CD14-positive monocyte (primary cell): ENCODE results near the gene MAB21L1. TPM values are rescaled to one million over a fixed set of nuclear protein-coding genes. Genes with fewer than 3 reads are reported as not detected.

Experiments used
- DNase-seq, 3 donors: peaks; one replicate each; pipeline ENCODE4 v3.0.0-alpha.2; 2011 to 2022
- H2AFZ ChIP-seq: 2 replicates; pipeline ENCODE4 v1.6.0; 2012; ENCODE audit warnings: mild to moderate bottlenecking, low read depth, low read length, inconsistent platforms; ENCODE audit not compliant: insufficient read depth, poor library complexity, severe bottlenecking
- H3K27ac ChIP-seq, 2 donors: 1 replicate in 1 of 2; 2 replicates in 1 of 2; pipeline ENCODE4 v1.5.1; 2012 to 2013; ENCODE audit warnings: low read length in 2 of 2, control low read depth in 1 of 2, inconsistent platforms in 1 of 2, low read depth in 1 of 2, mild to moderate bottlenecking in 1 of 2
- H3K27me3 ChIP-seq, 2 donors: one replicate each; pipeline versions ENCODE4 v1.6.0 to v1.6.1; 2011 to 2013; ENCODE audit warnings: low read length in 2 of 2; ENCODE audit not compliant: control insufficient read depth in 2 of 2, insufficient read depth in 2 of 2
- H3K36me3 ChIP-seq, 2 donors: replicated peaks in 1 of 2; 1 replicate in 1 of 2; 2 replicates in 1 of 2; pipeline versions ENCODE4 v1.5.1 to v1.6.1; 2012 to 2013; ENCODE audit warnings: low read length in 2 of 2, control low read depth in 1 of 2, inconsistent platforms in 1 of 2, mild to moderate bottlenecking in 1 of 2; ENCODE audit not compliant: insufficient read depth in 2 of 2, control insufficient read depth in 1 of 2
- H3K4me1 ChIP-seq, 2 donors: 1 replicate in 1 of 2; 2 replicates in 1 of 2; pipeline versions ENCODE4 v1.5.1 to v1.6.1; 2012 to 2013; ENCODE audit warnings: low read length in 2 of 2, control low read depth in 1 of 2, inconsistent platforms in 1 of 2, mild to moderate bottlenecking in 1 of 2, moderate library complexity in 1 of 2; ENCODE audit not compliant: insufficient read depth in 2 of 2, control insufficient read depth in 1 of 2
- H3K4me2 ChIP-seq: replicated peaks from 2 replicates; pipeline ENCODE3; 2012; ENCODE audit warnings: low read length, moderate library complexity, mild to moderate bottlenecking; ENCODE audit not compliant: poor library complexity, severe bottlenecking; ENCODE audit errors: extremely low read depth
- H3K4me3 ChIP-seq, 3 experiments: fragments of 200-600 bp in 1 of 3; sonication (generic) in 1 of 3; replicated peaks in 1 of 3; 1 replicate in 2 of 3; 2 replicates in 1 of 3; pipeline ENCODE4 v1.5.1; 2011 to 2013; ENCODE audit warnings: low read length in 3 of 3, mild to moderate bottlenecking in 3 of 3, control low read depth in 2 of 3, low read depth in 2 of 3, inconsistent platforms in 1 of 3, moderate library complexity in 1 of 3
- H3K79me2 ChIP-seq: 2 replicates; pipeline ENCODE4 v1.6.0; 2012; ENCODE audit warnings: mild to moderate bottlenecking, control low read depth, inconsistent platforms, low read length, moderate library complexity; ENCODE audit not compliant: insufficient read depth
- H3K9ac ChIP-seq: 2 replicates; pipeline ENCODE4 v1.6.0; 2017; ENCODE audit warnings: low read length, mild to moderate bottlenecking; ENCODE audit not compliant: insufficient read depth, poor library complexity, severe bottlenecking
- H3K9me3 ChIP-seq, 2 donors: replicated peaks in 1 of 2; 1 replicate in 1 of 2; 2 replicates in 1 of 2; pipeline versions ENCODE4 v1.5.1 to v1.6.1; 2012 to 2013; ENCODE audit warnings: low read length in 2 of 2, control low read depth in 1 of 2; ENCODE audit not compliant: control insufficient read depth in 1 of 2, insufficient read depth in 1 of 2
- H4K20me1 ChIP-seq: 2 replicates; pipeline ENCODE4 v1.6.0; 2012; ENCODE audit warnings: mild to moderate bottlenecking, low read length, control low read depth, moderate library complexity; ENCODE audit not compliant: insufficient read depth
- H3K27ac Mint-ChIP-seq, 7 donors: one replicate each; pipeline ENCODE4 v1.8.0; 2020; ENCODE audit warnings: mild to moderate bottlenecking in 7 of 7, mixed read lengths in 7 of 7, moderate library complexity in 6 of 7, inconsistent platforms in 2 of 7
- H3K27me3 Mint-ChIP-seq, 3 donors: one replicate each; pipeline ENCODE4 v1.8.0; 2021 to 2022; ENCODE audit warnings: low read depth in 3 of 3, mild to moderate bottlenecking in 3 of 3, mixed read lengths in 3 of 3, moderate library complexity in 3 of 3, inconsistent platforms in 1 of 3
- H3K36me3 Mint-ChIP-seq, 2 donors: one replicate each; pipeline ENCODE4 v1.8.0; 2020; ENCODE audit warnings: mixed read lengths in 2 of 2, inconsistent platforms in 1 of 2, mild to moderate bottlenecking in 1 of 2
- H3K4me1 Mint-ChIP-seq: one replicate; pipeline ENCODE4 v1.8.0; 2020; ENCODE audit warnings: mild to moderate bottlenecking, mixed read lengths
- H3K4me3 Mint-ChIP-seq, 2 donors: one replicate each; pipeline ENCODE4 v1.8.0; 2020; ENCODE audit warnings: mild to moderate bottlenecking in 2 of 2, mixed read lengths in 2 of 2, moderate library complexity in 1 of 2
- H3K9me3 Mint-ChIP-seq, 7 donors: one replicate each; pipeline ENCODE4 v1.8.0; 2020 to 2022; ENCODE audit warnings: mixed read lengths in 7 of 7, mild to moderate bottlenecking in 6 of 7, moderate library complexity in 6 of 7, inconsistent platforms in 2 of 7
- CTCF ChIP-seq: fragments of 200-600 bp; IDR thresholded peaks from one replicate; pipeline ENCODE4 v1.8.0; 2022; ENCODE audit warnings: antibody characterized with exemption, mild to moderate bottlenecking
- WGBS: methylation state at CpG from one replicate; pipeline ENCODE4 v1.1.5; 2013; ENCODE audit warnings: missing lambda C conversion rate; ENCODE audit not compliant: insufficient coverage; 5-methylcytosine and 5-hydroxymethylcytosine counted together
- intact Hi-C, 2 donors: fragments of 100-400 bp; cut with micrococcal nuclease; formaldehyde crosslinking; loops; one replicate each; pipeline versions ENCODE4 v1.15.0 to v1.15.1; 2023
- polyA plus RNA-seq, 3 donors: library from polyadenylated mRNA; depleted of rRNA in 1 of 3; unstranded in 2 of 3; stranded (reverse) in 1 of 3; fragments of 300-500 nt in 2 of 3; fragments of >200 nt in 1 of 3; fragmentation: Illumina TruSeq in 2 of 3; gene quantifications; 1 replicate in 2 of 3; 2 replicates in 1 of 3; pipeline ENCODE4 v1.2.3, GENCODE V29; 2012 to 2021

Gene MAB21L1
- polyA plus RNA-seq, 3 donors: not detected

DNA sequence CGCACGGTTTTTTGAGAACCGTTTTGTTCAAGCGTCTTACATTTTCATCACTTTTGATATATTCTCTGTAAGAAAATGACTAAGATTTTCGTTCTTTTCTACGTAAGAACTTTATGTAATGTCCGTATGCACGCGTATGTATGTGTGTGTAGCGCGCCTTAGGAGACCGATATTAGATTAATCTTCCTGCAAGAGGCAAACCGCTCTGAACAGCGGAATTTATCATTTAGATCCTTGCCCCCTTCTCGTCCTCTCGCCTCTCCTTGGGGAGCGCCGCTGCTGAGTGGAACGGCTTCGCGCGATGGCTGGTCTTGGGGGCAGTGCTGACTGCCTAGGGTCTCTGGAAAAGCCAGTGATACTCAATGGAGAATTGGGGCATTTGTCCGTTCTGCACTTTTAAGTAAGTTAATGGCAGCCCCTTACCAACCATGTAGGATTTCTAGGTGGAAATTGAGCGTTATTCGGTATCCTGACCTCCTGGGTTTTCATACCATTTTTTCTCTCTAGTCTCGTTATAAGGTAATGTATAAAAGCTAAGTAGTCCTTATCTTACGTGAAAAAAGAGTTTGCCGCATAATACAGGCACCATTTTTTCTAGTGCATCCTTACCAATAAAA lies 4.7 kb downstream of the MAB21L1 start:
- peak overlapping the region in 1 of 3 experiments; percentile 31 for H3K4me3 ChIP-seq
- H4K20me1 ChIP-seq: no peaks in the 10 kb centered on the region
- peak overlapping the region in 1 of 2 donors; percentile 89 for H3K4me3 Mint-ChIP-seq
- peaks cover 72 to 86% (median 83%) of the 10 kb centered on the region in 3 donors for H3K27me3 Mint-ChIP-seq
- no peak overlapping the region for H3K27ac Mint-ChIP-seq
- H2AFZ ChIP-seq: no peak overlapping the region
- peak overlapping the region; percentile 48 for H3K4me2 ChIP-seq
- peaks cover 0 to 30% (median 20%) of the 10 kb centered on the region in 7 donors for H3K9me3 Mint-ChIP-seq
- H3K9me3 ChIP-seq: peaks cover 0 to 39% of the 10 kb centered on the region in 2 donors
- no peaks in the 10 kb centered on the region for H3K36me3 ChIP-seq
- peaks cover 32% of the 10 kb centered on the region for H3K4me1 Mint-ChIP-seq
- DNase-seq: no peak
- H3K79me2 ChIP-seq: no peaks in the 10 kb centered on the region
- peaks cover 73 to 94% of the 10 kb centered on the region in 2 donors for H3K27me3 ChIP-seq
- H3K27ac ChIP-seq: no peak overlapping the region
- intact Hi-C loops: no loop called here
- peaks cover 0 to 15% of the 10 kb centered on the region in 2 donors for H3K36me3 Mint-ChIP-seq
- no peak for TF ChIP-seq CTCF
- 22% methylated on average over 10 of the region's 28 CpGs for WGBS
- no peak overlapping the region for H3K9ac ChIP-seq
- H3K4me1 ChIP-seq: peaks cover 26 to 27% of the 10 kb centered on the region in 2 donors

DNA sequence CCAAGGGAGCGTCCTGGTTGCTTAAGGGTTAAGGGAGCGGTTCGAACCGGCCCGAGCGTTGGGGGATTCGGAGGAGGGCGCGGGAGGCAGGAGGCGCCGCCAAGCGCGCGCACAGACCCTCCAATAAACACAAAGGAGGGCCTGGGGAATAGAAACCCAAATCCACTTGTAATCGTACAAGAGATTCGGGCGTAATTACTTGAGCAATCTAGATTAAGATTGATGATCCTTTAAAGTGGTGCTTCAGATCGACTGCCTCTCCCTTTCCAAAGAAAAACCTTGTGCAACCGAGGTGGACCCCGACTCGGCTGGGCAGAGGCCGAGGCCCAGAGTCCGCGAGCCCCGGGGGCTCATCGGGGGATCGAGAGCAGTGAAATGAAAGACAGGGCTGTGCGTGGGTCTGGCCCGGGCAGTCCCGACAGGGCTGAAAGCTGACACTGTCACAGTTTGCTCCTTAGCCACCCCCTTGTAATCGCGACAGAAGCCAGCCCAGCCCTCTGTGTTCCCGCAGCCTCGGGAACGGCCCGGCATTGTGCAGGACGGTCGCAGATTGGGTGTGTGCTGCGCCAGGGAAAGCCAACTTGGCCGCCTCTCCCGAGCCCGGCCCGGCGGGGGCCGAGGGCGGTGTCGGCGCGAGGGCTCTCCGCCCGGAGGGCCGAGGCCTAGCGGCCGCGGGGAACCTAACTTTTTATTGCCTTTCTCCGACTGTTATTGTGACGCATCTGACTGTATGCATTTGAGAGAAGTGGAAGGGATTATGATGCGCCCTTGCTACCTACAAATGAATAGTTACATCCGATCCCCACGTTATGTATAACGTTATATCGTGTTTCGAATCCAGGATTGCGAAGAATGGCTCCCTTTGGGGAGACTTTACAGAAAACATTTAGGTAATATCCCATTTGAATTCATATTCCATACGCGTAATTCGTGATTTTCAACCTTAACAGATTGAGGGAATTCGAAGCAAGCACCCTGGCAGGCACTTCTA lies 5.5 kb downstream of the MAB21L1 start:
- peak overlapping the region; percentile 51 to 89 for H3K4me3 Mint-ChIP-seq
- intact Hi-C loops: no loop called here

More for the DNA sequence above, 5.5 kb downstream of the MAB21L1 start:
- peaks cover 0 to 39% of the 10 kb centered on the region in 2 donors for H3K9me3 ChIP-seq
- H3K36me3 Mint-ChIP-seq: peaks cover 0 to 10% of the 10 kb centered on the region in 2 donors
- H3K27me3 ChIP-seq: peaks cover 65 to 86% of the 10 kb centered on the region in 2 donors
- H3K4me1 ChIP-seq: peaks cover 17 to 19% of the 10 kb centered on the region in 2 donors
- H3K36me3 ChIP-seq: no peaks in the 10 kb centered on the region
- H3K4me3 ChIP-seq: peak overlapping the region in 1 of 3 experiments; percentile 31
- no peaks in the 10 kb centered on the region for H3K79me2 ChIP-seq
- peak overlapping the region; percentile 48 for H3K4me2 ChIP-seq
- H3K27me3 Mint-ChIP-seq: peaks cover 64 to 78% (median 76%) of the 10 kb centered on the region in 3 donors
- H3K4me1 Mint-ChIP-seq: peaks cover 24% of the 10 kb centered on the region
- peaks cover 0 to 25% (median 15%) of the 10 kb centered on the region in 7 donors for H3K9me3 Mint-ChIP-seq
- TF ChIP-seq CTCF: no peak
- no peak overlapping the region for H2AFZ ChIP-seq
- WGBS: 4% methylated on average over 39 of the region's 68 CpGs
- peak in 1 of 3 donors; percentile 3 for DNase-seq
- H4K20me1 ChIP-seq: no peaks in the 10 kb centered on the region
- H3K9ac ChIP-seq: no peak overlapping the region
- H3K27ac Mint-ChIP-seq: no peak overlapping the region
- H3K27ac ChIP-seq: peak overlapping the region in 1 of 2 donors; percentile 8
